Measurements from ENCODE around the gene ITSN1. TPM values are rescaled to one million over a fixed set of nuclear protein-coding genes. Genes with fewer than 3 reads are reported as not detected.

The ITSN1 gene
- total RNA-seq, 4 donors from 2014 or later, result 29.6 to 42.2 (median 41.1) TPM

DNA sequence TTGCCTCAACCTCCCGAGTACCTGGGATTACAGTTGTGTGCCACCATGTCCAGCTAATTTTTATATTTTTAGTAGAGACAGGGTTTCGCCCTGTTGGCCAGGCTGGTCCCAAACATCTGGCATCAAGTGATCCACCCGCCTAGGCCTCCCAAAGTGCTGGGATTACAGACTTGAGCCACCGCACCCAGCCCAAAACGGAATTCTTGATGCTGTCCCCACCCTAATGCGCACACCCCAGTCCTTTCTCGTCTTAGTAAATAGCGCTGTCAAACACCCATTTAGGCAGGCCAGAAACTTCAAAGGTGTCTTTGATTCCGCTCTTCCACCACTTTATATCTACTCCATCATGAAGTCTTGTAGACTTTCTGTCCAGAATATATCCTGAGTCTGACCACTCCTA, 35.1 kb downstream of the ITSN1 start:
- Histone ChIP-seq H3K27ac (no peak overlapping the region), H3K36me3 (no peaks in the 10 kb centered on the region), H3K4me1 (no peaks in the 10 kb centered on the region), H3K9me3 (no peaks in the 10 kb centered on the region), H3K4me3 (replicated peaks in 1 of 3) (no peak overlapping the region), H3K27me3 (no peaks in the 10 kb centered on the region)
- TF ChIP-seq POLR2A (IDR thresholded peaks at IDR 0.05), result no peak
- no peak for TF ChIP-seq CTCF (IDR thresholded peaks at IDR 0.05)
- 97 to 99% methylated on average over 9 of the region's 9 CpGs for WGBS, 2 donors
- DNase-seq, result no peak
- intact Hi-C loops (cut with DNase I), result no loop called here

DNA sequence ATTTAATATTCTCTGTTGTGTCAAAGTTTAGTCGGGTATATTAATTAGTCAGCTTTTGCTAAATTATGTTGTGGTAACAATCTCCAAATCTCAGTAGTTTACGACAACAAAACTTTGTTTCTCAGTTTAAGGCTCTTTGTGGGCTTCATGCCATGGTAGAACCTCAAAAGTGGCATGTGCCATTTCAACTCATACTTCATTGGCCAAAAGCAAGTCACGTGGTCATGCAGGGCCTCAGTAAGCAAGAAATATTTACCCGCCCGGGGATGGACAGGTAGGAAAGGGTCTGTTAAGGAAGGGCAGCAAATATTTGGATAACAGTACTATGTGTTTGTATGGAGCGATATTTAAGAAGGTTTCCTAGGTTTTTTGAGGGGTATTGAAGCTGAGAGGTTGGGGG, 38.6 kb downstream of the ITSN1 start:
- no peak overlapping the region for H3K4me3 ChIP-seq (replicated peaks in 1 of 3)
- TF ChIP-seq CTCF (IDR thresholded peaks at IDR 0.05) (no peak), POLR2A (IDR thresholded peaks at IDR 0.05) (no peak)
- DNase-seq, result no peak
- H3K27me3 ChIP-seq, result no peaks in the 10 kb centered on the region
- H3K4me1 ChIP-seq, result peaks cover 24 to 27% of the 10 kb centered on the region in 2 donors
- H3K9me3 ChIP-seq, result no peaks in the 10 kb centered on the region
- H3K27ac ChIP-seq, result no peak overlapping the region
- H3K36me3 ChIP-seq, result no peaks in the 10 kb centered on the region
- intact Hi-C loops (cut with DNase I), result no loop called here
- 95 to 96% methylated on average over 6 of the region's 6 CpGs for WGBS, 2 donors

- TF ChIP-seq CTCF (IDR thresholded peaks at IDR 0.05), result no peak
- no peak for TF ChIP-seq POLR2A (IDR thresholded peaks at IDR 0.05)
- Histone ChIP-seq H3K36me3 (no peaks in the 10 kb centered on the region), H3K9me3 (no peaks in the 10 kb centered on the region), H3K27ac (peak overlapping the region in 1 of 3 donors; percentile 76), H3K4me3 (replicated peaks in 1 of 3) (no peak overlapping the region), H3K4me1 (peaks cover 41 to 47% of the 10 kb centered on the region in 2 donors), H3K27me3 (no peaks in the 10 kb centered on the region)
- DNase-seq, result no peak
- 87 to 91% methylated on average over 4 of the region's 4 CpGs for WGBS, 2 donors
- intact Hi-C loops (cut with DNase I), result no loop called here
These were observed 40.8 kb downstream of the ITSN1 start for GRCh38 chr21:33682992-33683627.

DNA sequence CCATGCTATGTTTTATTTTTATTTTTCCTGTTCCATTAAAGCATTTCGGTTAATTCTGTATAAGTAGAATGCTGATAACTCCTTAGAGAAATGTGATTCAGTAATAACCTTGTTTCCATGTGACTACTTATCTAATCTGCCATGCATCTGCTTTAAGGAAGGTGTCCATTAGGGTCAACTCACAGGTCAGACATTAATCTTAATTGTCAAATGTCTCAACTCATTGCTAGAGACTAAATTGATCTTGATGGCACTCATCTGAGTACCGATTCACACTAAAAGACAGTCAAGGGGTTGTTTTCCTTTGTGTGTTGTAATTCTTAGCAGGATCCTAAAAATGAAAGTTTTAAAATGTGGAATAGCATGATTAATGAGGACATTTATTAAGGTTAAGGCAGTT, 41.8 kb downstream of the ITSN1 start:
- Histone ChIP-seq H3K36me3 (no peaks in the 10 kb centered on the region), H3K9me3 (no peaks in the 10 kb centered on the region), H3K27me3 (no peaks in the 10 kb centered on the region), H3K4me3 (replicated peaks in 1 of 3) (no peak overlapping the region), H3K27ac (peak overlapping the region in 2 of 3 donors; percentile 61 to 76), H3K4me1 (peaks cover 42 to 52% of the 10 kb centered on the region in 2 donors)
- TF ChIP-seq CTCF (IDR thresholded peaks at IDR 0.05) (no peak), POLR2A (IDR thresholded peaks at IDR 0.05) (no peak)
- no peak for DNase-seq
- intact Hi-C loops (cut with DNase I), result no loop called here
- 72 to 75% methylated on average over 2 of the region's 2 CpGs for WGBS, 2 donors

GRCh38 chr21:33684923-33685560, 42.7 kb downstream of the ITSN1 start:
- 43 to 49% methylated on average over 5 of the region's 5 CpGs for WGBS, 2 donors

More at GRCh38 chr21:33684923-33685560, 42.7 kb downstream of the ITSN1 start:
- peak overlapping the region; percentile 61 to 76 (median 70) for H3K27ac ChIP-seq
- intact Hi-C loops (cut with DNase I), result no loop called here
- no peak for DNase-seq
- H3K9me3 ChIP-seq, result no peaks in the 10 kb centered on the region
- H3K36me3 ChIP-seq, result no peaks in the 10 kb centered on the region
- H3K27me3 ChIP-seq, result no peaks in the 10 kb centered on the region
- H3K4me1 ChIP-seq, result peaks cover 42 to 52% of the 10 kb centered on the region in 2 donors
- TF ChIP-seq CTCF (IDR thresholded peaks at IDR 0.05), result no peak
- TF ChIP-seq POLR2A (IDR thresholded peaks at IDR 0.05), result no peak
- no peak overlapping the region for H3K4me3 ChIP-seq (replicated peaks in 1 of 3)

Data from thyroid gland (tissue), 4 donors.